ENCODE measurements around the gene DNALI1. TPM values are rescaled to one million over a fixed set of nuclear protein-coding genes. Genes with fewer than 3 reads are reported as not detected.

The DNALI1 gene
- total and polyA plus RNA-seq, 2 of the 8 experiments (the other 6 are each of a cell fraction or from before 2014, with no cell fraction given), result 8.9 to 11.3 TPM

- no peak overlapping the region for H3K18ac ChIP-seq (ENCODE audit: extremely low read depth, low read length)
- no peak overlapping the region for H2BK5ac ChIP-seq (ENCODE audit: low read depth, low read length)
- no peak overlapping the region for H2AK5ac ChIP-seq (ENCODE audit: low read depth, low read length)
- no peak overlapping the region for H4K5ac ChIP-seq (ENCODE audit: insufficient read length, low read depth, low read length)
- no peak overlapping the region for H4K8ac ChIP-seq (ENCODE audit: extremely low read depth, insufficient read depth, low read length)
- H3K4me1 ChIP-seq (replicated peaks in 1 of 4; ENCODE audit: control insufficient read depth in 3 of 4, insufficient read depth in 4 of 4, low read length in 3 of 4), result no peaks in the 10 kb centered on the region
- no peak overlapping the region for H3K4ac ChIP-seq (replicated peaks; ENCODE audit: insufficient read length, low read depth, low read length)
- H3K23me2 ChIP-seq (ENCODE audit: low read depth, low read length), result no peaks in the 10 kb centered on the region
- H3K9me3 ChIP-seq (ENCODE audit: insufficient read depth in 2 of 2, low read depth in 1 of 2, low read length in 1 of 2), result no peaks in the 10 kb centered on the region
- DNase-seq (ENCODE audit: low read depth in 1 of 2, low spot score in 2 of 2) (no peak), FAIRE-seq (no peak)
- H3K36me3 ChIP-seq (ENCODE audit: control insufficient read depth in 2 of 4, insufficient read depth in 4 of 4, low read length in 3 of 4), result peaks cover 3 to 20% (median 11%) of the 10 kb centered on the region in 4 experiments
- ChIA-PET POLR2A (ENCODE audit: partially characterized antibody) (interaction anchor here (1.5 to 2.0 kb wide), 2 partner anchors 11 to 19 kb away, joined by 5 read pairs; partner anchors contain the start of gene MEAF6), CTCF (ENCODE audit: partially characterized antibody) (no interaction called here)
- no peak overlapping the region for H2BK15ac ChIP-seq (ENCODE audit: low read length)
- H3K4me3 ChIP-seq (ENCODE audit: extremely low read depth in 1 of 4, insufficient read depth in 2 of 4, low read depth in 3 of 4, low read length in 4 of 4), result no peak overlapping the region
- no peak overlapping the region for H3K23ac ChIP-seq (ENCODE audit: insufficient read length)
- H3K79me2 ChIP-seq (ENCODE audit: control insufficient read depth in 1 of 2, insufficient read depth in 2 of 2, low read length in 2 of 2), result no peaks in the 10 kb centered on the region
- H2BK20ac ChIP-seq (ENCODE audit: low read length), result no peak overlapping the region
- no peaks in the 10 kb centered on the region for H3K27me3 ChIP-seq (replicated peaks in 1 of 4; ENCODE audit: control insufficient read depth in 3 of 4, extremely low read depth in 1 of 4, insufficient read depth in 3 of 4, low read length in 3 of 4)
- H3K79me1 ChIP-seq (ENCODE audit: low read depth, low read length), result no peaks in the 10 kb centered on the region
- no peak overlapping the region for H3K56ac ChIP-seq (replicated peaks; ENCODE audit: insufficient read length, low read depth, low read length)
- H3K14ac ChIP-seq (ENCODE audit: insufficient read length), result no peak overlapping the region
- no peak overlapping the region for H3K4me2 ChIP-seq (ENCODE audit: insufficient read depth in 1 of 2, low read depth in 2 of 2, low read length in 2 of 2)
- H3K27ac ChIP-seq (ENCODE audit: low read depth, low read length), result no peak overlapping the region
- no peak overlapping the region for H2BK120ac ChIP-seq (replicated peaks; ENCODE audit: low read depth, low read length)
- no peaks in the 10 kb centered on the region for H4K20me1 ChIP-seq (replicated peaks in 1 of 2; ENCODE audit: control insufficient read depth in 1 of 2, insufficient read depth in 2 of 2, low read length in 2 of 2)
- H2BK12ac ChIP-seq (ENCODE audit: low read depth, low read length), result no peak overlapping the region
- no peak overlapping the region for H2AFZ ChIP-seq (ENCODE audit: low read length)
- WGBS, 2 experiments (ENCODE audit: extremely low coverage in 1 of 2, insufficient coverage in 1 of 2, insufficient read length in 1 of 2, insufficient replicate concordance in 2 of 2, low coverage in 1 of 2, low lambda C conversion rate in 2 of 2, missing lambda C conversion rate in 1 of 2), result 94% methylated on average over 4 of the region's 4 CpGs; no CpG with 5 or more reads in 1 of the 2 experiments
- no peak overlapping the region for H3K9ac ChIP-seq (replicated peaks in 1 of 4; ENCODE audit: extremely low read depth in 1 of 4, low read depth in 3 of 4, low read length in 3 of 4)
- H4K91ac ChIP-seq (replicated peaks; ENCODE audit: insufficient read length, low read length), result no peak overlapping the region
- TF ChIP-seq USF2 (IDR thresholded peaks at IDR 0.05; ENCODE audit: low read length) (no peak), ATF2 (IDR thresholded peaks at IDR 0.05; ENCODE audit: low read length) (no peak), SP1 (IDR thresholded peaks at IDR 0.05; ENCODE audit: low read depth, low read length) (no peak), RBBP5 (IDR thresholded peaks at IDR 0.05; ENCODE audit: borderline replicate concordance, low read depth, low read length) (no peak), MAFK (IDR thresholded peaks at IDR 0.05; ENCODE audit: low read depth, low read length) (no peak), BACH1 (IDR thresholded peaks at IDR 0.05; ENCODE audit: low read length) (no peak), JUND (IDR thresholded peaks at IDR 0.05; ENCODE audit: low read length) (no peak), KDM5A (IDR thresholded peaks at IDR 0.05; ENCODE audit: low read length) (no peak)
Measured at GRCh38 chr1:37533317-37534093, 23.2 kb upstream of the DNALI1 start.
